Fibroblast of lung (primary cell): ENCODE measurements around the gene TIMELESS. TPM values are rescaled to one million over a fixed set of nuclear protein-coding genes. Genes with fewer than 3 reads are reported as not detected.

Experiments
- DNase-seq, 2 donors: peaks; one replicate each; pipeline versions ENCODE4 v3.0.0 to v3.0.0-alpha.2; 2010; ENCODE audit warnings: low read depth in 2 of 2
- H2AFZ ChIP-seq: 2 replicates; pipeline ENCODE4 v1.5.1; 2012; ENCODE audit warnings: low read length, control low read depth, inconsistent platforms
- H3K27ac ChIP-seq: 2 replicates; pipeline ENCODE4 v1.5.1; 2011; ENCODE audit warnings: low read length, control low read depth; ENCODE audit not compliant: insufficient read depth
- H3K27me3 ChIP-seq: 2 replicates; pipeline ENCODE4 v1.5.1; 2011; ENCODE audit warnings: mild to moderate bottlenecking, low read length; ENCODE audit not compliant: control insufficient read depth, insufficient read depth
- H3K36me3 ChIP-seq: 2 replicates; pipeline ENCODE4 v1.5.1; 2011; ENCODE audit warnings: low read length; ENCODE audit not compliant: control insufficient read depth, insufficient read depth
- H3K4me1 ChIP-seq: 2 replicates; pipeline ENCODE4 v1.5.1; 2011; ENCODE audit warnings: low read length; ENCODE audit not compliant: control insufficient read depth, insufficient read depth; ENCODE audit errors: extremely low read depth
- H3K4me2 ChIP-seq: 2 replicates; pipeline ENCODE4 v1.5.1; 2011; ENCODE audit warnings: low read length, control low read depth; ENCODE audit not compliant: insufficient read depth; ENCODE audit errors: extremely low read depth
- H3K4me3 ChIP-seq, 4 experiments: fragments of 200-600 bp in 1 of 4; sonication (generic) in 1 of 4; replicated peaks in 1 of 4; 2 replicates each; pipeline ENCODE4 v1.5.1; 2011 to 2016; ENCODE audit warnings: low read length in 4 of 4, low read depth in 3 of 4, mild to moderate bottlenecking in 3 of 4, control low read depth in 2 of 4, inconsistent platforms in 1 of 4, mixed read lengths in 1 of 4; ENCODE audit not compliant: insufficient read depth in 1 of 4; ENCODE audit errors: control extremely low read depth in 1 of 4
- H3K79me2 ChIP-seq: 2 replicates; pipeline ENCODE4 v1.5.1; 2012; ENCODE audit warnings: mild to moderate bottlenecking, low read length, inconsistent platforms; ENCODE audit not compliant: control insufficient read depth, insufficient read depth
- H3K9ac ChIP-seq: 2 replicates; pipeline ENCODE4 v1.5.1; 2011; ENCODE audit warnings: mild to moderate bottlenecking, low read length, control low read depth; ENCODE audit not compliant: insufficient read depth
- H3K9me3 ChIP-seq: 2 replicates; pipeline ENCODE4 v1.5.1; 2012; ENCODE audit warnings: low read depth, low read length; ENCODE audit not compliant: control insufficient read depth, insufficient read depth
- H4K20me1 ChIP-seq: 2 replicates; pipeline ENCODE4 v1.5.1; 2011; ENCODE audit warnings: low read length; ENCODE audit not compliant: control insufficient read depth, insufficient read depth; ENCODE audit errors: extremely low read depth
- EZH2 ChIP-seq: IDR thresholded peaks from 2 replicates; pipeline ENCODE4 v1.5.1; 2012; ENCODE audit warnings: low read length, control low read depth, mild to moderate bottlenecking; ENCODE audit errors: missing control alignments
- polyA plus RNA-seq, 2 donors: library from polyadenylated mRNA; depleted of rRNA in 1 of 2; stranded (reverse) in 1 of 2; unstranded in 1 of 2; fragments of >200 nt; gene quantifications; 2 replicates each; pipeline ENCODE4 v1.2.1, GENCODE V29; 2011 to 2012; ENCODE audit warnings: missing spikeins in 1 of 2
- total RNA-seq: library from RNA; depleted of rRNA; stranded (reverse); fragments of >200 nt; gene quantifications from 2 replicates; pipeline ENCODE4 v1.2.1, GENCODE V29; 2014
- TF ChIP-seq, protein P1 (sequence below), 2 donors: IDR thresholded peaks in 1 of 2; conservative IDR thresholded peaks in 1 of 2; 1 replicate in 1 of 2; 2 replicates in 1 of 2; pipeline ENCODE4 v1.5.1; 2011 to 2012; ENCODE audit warnings: low read length in 2 of 2, control low read depth in 1 of 2, inconsistent platforms in 1 of 2, low read depth in 1 of 2, mild to moderate bottlenecking in 1 of 2

The TIMELESS gene
- total and polyA plus RNA-seq, 2 donors (not counting 1 experiment from before 2014, with no cell fraction given), result 1.2 to 5.9 TPM

DNA sequence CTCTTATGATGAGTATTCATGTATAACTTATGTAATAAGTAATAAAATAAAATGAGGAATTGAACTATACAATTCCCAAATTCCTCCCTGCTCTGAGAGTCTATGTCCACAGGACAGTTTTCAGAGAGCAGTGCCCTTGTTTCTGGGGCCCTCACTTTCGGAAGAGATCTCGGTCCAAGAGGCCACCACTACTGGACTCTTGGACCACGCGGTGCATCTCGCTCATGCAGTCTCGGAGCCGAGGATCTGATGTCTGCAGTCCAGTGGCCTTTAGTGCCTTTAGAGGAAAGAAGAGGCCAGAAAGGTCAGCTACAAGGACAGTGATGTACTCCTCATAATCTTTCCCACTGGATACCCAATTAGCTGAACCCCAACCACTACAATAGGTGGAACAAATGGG lies 30.4 kb upstream of the TIMELESS start:
- Histone ChIP-seq H3K4me3 (no peak overlapping the region), H3K4me1 (no peaks in the 10 kb centered on the region), H4K20me1 (no peaks in the 10 kb centered on the region), H3K9ac (no peak overlapping the region), H3K36me3 (no peaks in the 10 kb centered on the region), H3K79me2 (no peaks in the 10 kb centered on the region), H3K27ac (no peak overlapping the region), H2AFZ (no peak overlapping the region), H3K4me2 (no peak overlapping the region), H3K9me3 (no peaks in the 10 kb centered on the region), H3K27me3 (no peaks in the 10 kb centered on the region)
- TF ChIP-seq EZH2, result no peak
- TF ChIP-seq, protein P1, sequence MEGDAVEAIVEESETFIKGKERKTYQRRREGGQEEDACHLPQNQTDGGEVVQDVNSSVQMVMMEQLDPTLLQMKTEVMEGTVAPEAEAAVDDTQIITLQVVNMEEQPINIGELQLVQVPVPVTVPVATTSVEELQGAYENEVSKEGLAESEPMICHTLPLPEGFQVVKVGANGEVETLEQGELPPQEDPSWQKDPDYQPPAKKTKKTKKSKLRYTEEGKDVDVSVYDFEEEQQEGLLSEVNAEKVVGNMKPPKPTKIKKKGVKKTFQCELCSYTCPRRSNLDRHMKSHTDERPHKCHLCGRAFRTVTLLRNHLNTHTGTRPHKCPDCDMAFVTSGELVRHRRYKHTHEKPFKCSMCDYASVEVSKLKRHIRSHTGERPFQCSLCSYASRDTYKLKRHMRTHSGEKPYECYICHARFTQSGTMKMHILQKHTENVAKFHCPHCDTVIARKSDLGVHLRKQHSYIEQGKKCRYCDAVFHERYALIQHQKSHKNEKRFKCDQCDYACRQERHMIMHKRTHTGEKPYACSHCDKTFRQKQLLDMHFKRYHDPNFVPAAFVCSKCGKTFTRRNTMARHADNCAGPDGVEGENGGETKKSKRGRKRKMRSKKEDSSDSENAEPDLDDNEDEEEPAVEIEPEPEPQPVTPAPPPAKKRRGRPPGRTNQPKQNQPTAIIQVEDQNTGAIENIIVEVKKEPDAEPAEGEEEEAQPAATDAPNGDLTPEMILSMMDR (conservative IDR thresholded peaks at IDR 0.05 in 1 of 2, IDR thresholded peaks at IDR 0.05 in 1 of 2; ENCODE audit: low read depth in 1 of 2, low read length in 2 of 2), result no peak
- DNase-seq, result no peak

DNA sequence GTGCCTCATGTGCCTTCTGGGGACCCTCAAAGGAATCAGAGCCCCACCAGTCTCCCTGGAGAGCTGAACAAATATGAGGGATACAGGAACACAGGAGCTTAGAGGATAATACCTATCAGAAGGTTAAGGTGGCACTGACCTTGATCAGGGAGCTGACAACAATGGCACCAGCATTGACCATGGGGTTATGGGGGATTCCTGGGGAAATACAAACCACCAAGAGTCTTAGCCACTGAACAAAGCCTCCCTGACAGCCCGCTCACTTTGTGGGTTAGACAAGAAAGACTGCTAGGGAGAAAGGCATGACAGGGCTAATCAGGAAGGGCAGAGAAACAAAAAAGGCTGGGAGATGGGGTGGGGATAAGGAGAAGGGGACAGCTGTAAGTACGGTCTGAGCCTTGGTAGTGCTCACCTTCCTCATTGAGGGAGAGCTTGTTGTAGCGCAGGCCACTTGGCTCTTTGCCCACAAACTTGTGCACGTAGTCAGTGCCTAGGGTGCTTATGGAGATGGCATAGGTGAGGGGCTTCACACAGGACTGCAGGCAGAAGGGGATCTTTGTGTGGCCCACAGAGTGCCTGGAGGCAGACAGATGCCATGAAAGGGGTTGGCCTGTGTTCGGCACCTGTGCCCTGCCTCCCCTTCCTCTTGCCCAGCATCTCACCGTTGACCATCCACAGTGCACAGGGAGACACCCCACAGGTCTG lies 28.4 kb upstream of the TIMELESS start:
- DNase-seq, result no peak
- Histone ChIP-seq H3K27ac (no peak overlapping the region), H3K27me3 (no peaks in the 10 kb centered on the region), H3K9ac (no peak overlapping the region), H3K4me1 (no peaks in the 10 kb centered on the region), H4K20me1 (no peaks in the 10 kb centered on the region), H3K36me3 (no peaks in the 10 kb centered on the region), H3K9me3 (no peaks in the 10 kb centered on the region), H2AFZ (no peak overlapping the region), H3K4me2 (no peak overlapping the region), H3K79me2 (no peaks in the 10 kb centered on the region), H3K4me3 (no peak overlapping the region)
- no peak for TF ChIP-seq EZH2
- TF ChIP-seq, protein P1 (conservative IDR thresholded peaks at IDR 0.05 in 1 of 2, IDR thresholded peaks at IDR 0.05 in 1 of 2; ENCODE audit: low read depth in 1 of 2, low read length in 2 of 2), result no peak

DNA sequence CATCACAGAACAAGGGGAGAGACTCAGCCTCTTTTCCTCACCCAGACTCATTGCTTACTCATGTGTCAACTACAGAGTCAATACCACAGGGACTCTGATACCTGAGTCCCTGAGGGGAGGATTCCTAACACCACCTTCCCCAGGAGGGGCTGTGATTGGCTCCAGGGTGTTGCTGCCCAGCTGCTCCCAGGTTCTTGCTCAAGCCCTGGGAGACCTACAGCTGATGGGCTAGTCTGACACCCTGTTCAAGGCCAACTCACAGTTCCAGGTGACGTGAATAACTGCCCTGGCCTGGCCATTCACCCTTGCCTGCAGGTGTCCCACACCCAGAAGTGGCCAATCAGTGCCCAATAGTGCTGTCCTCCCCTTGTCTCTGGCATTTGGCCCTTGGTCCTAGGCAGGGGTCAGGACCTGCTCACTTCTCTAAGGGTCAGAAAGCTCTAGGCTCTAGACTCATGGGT lies 27.8 kb upstream of the TIMELESS start:
- Histone ChIP-seq H3K4me1 (no peaks in the 10 kb centered on the region), H3K4me3 (no peak overlapping the region), H4K20me1 (no peaks in the 10 kb centered on the region), H3K4me2 (no peak overlapping the region), H2AFZ (no peak overlapping the region), H3K9me3 (no peaks in the 10 kb centered on the region), H3K27me3 (no peaks in the 10 kb centered on the region), H3K27ac (no peak overlapping the region), H3K79me2 (no peaks in the 10 kb centered on the region), H3K36me3 (no peaks in the 10 kb centered on the region), H3K9ac (no peak overlapping the region)
- TF ChIP-seq, protein P1 (conservative IDR thresholded peaks at IDR 0.05 in 1 of 2, IDR thresholded peaks at IDR 0.05 in 1 of 2; ENCODE audit: low read depth in 1 of 2, low read length in 2 of 2), result no peak
- no peak for TF ChIP-seq EZH2
- DNase-seq, result no peak
